HCEC 1CT (cell line): ENCODE data around the gene BIK.
"Not testable (repeated sequence)": the region's sequence is repeated elsewhere in the genome, so short reads cannot be mapped to it uniquely, and the experiment has no call there.

ENCODE experiments used
- DNase-seq: peaks from one replicate; pipeline ENCODE4 v3.0.0-alpha.2; 2017

Gene BIK

GRCh38 chr22:43142880-43143562 lies 32.5 kb downstream of the BIK start, which contains the start of gene MCAT:
Gene MCAT, minus strand, starts transcription at chr22:43143398. Its CDS starts 50 bp downstream, at chr22:43143348.
- DNase-seq = peak; percentile 60

- no peak for DNase-seq
These were observed 34.4 kb downstream of the BIK start for GRCh38 chr22:43144949-43145348.

GRCh38 chr22:43145371-43145770 lies 34.8 kb downstream of the BIK start:
- not testable (repeated sequence) for DNase-seq

GRCh38 chr22:43146332-43146731 lies 35.8 kb downstream of the BIK start:
- DNase-seq = not testable (repeated sequence)

- no peak for DNase-seq
These were observed 37.3 kb downstream of the BIK start for GRCh38 chr22:43147821-43148220.

GRCh38 chr22:43148581-43148980 lies 38.0 kb downstream of the BIK start:
- DNase-seq = no peak

GRCh38 chr22:43150731-43151206 lies 40.2 kb downstream of the BIK start:
- DNase-seq = no peak

GRCh38 chr22:43151251-43152002 lies 40.9 kb downstream of the BIK start, which contains the start of gene TSPO:
Gene TSPO, plus strand, starts transcription at chr22:43151559. Its CDS starts 7,680 bp downstream, at chr22:43159239.
- DNase-seq = peak; percentile 47

GRCh38 chr22:43152003-43152356 lies 41.4 kb downstream of the BIK start:
- DNase-seq = peak; percentile 1

GRCh38 chr22:43152357-43153071 lies 42.0 kb downstream of the BIK start:
- DNase-seq = peak; percentile 20

- no peak for DNase-seq
These were observed 43.3 kb downstream of the BIK start for GRCh38 chr22:43153899-43154298.

GRCh38 chr22:43154887-43155536 lies 44.5 kb downstream of the BIK start:
- no peak for DNase-seq

GRCh38 chr22:43155789-43156188 lies 45.2 kb downstream of the BIK start:
- no peak for DNase-seq

GRCh38 chr22:43156413-43156812 lies 45.9 kb downstream of the BIK start:
- DNase-seq = no peak

- no peak for DNase-seq
These were observed 47.5 kb downstream of the BIK start for GRCh38 chr22:43157874-43158546.

- no peak for DNase-seq
These were observed 48.4 kb downstream of the BIK start for GRCh38 chr22:43158778-43159483.

GRCh38 chr22:43159484-43160178 lies 49.1 kb downstream of the BIK start:
- DNase-seq = no peak

GRCh38 chr22:43160497-43161126 lies 50.1 kb downstream of the BIK start:
- DNase-seq = no peak

- no peak for DNase-seq
These were observed 52.0 kb downstream of the BIK start for GRCh38 chr22:43162412-43163150.
